H54 (cell line): ENCODE measurements around the gene SLC51B.

ENCODE experiments used
- DNase-seq: peaks from one replicate; pipeline ENCODE4 v3.0.0; 2011; ENCODE audit warnings: low spot score, mixed read lengths; ENCODE audit not compliant: insufficient read length
- FAIRE-seq: peaks from 3 replicates; lab custom pipeline; 2011; peaks lifted over from hg19 to GRCh38; lab: Jason Lieb, UNC
- POLR2A ChIP-seq: IDR thresholded peaks from 2 replicates; pipeline ENCODE4 v1.6.1; 2011; ENCODE audit warnings: low read depth, mild to moderate bottlenecking, low read length

The SLC51B gene

GRCh38 chr15:65077981-65078352, 32.8 kb downstream of the SLC51B start:
- no peak for TF ChIP-seq POLR2A
- FAIRE-seq (no peak), DNase-seq (no peak)

GRCh38 chr15:65079580-65079979, 34.4 kb downstream of the SLC51B start:
- no peak for DNase-seq
- TF ChIP-seq POLR2A = no peak
- no peak for FAIRE-seq

- DNase-seq (no peak), FAIRE-seq (no peak)
- no peak for TF ChIP-seq POLR2A
Measured at GRCh38 chr15:65081270-65081669, 36.1 kb downstream of the SLC51B start.

- DNase-seq (no peak), FAIRE-seq (no peak)
- TF ChIP-seq POLR2A = no peak
Measured at GRCh38 chr15:65081758-65082157, 36.6 kb downstream of the SLC51B start.

GRCh38 chr15:65082303-65082953, 37.2 kb downstream of the SLC51B start:
- TF ChIP-seq POLR2A = no peak
- FAIRE-seq (no peak), DNase-seq (no peak)

- no peak for DNase-seq
Measured at GRCh38 chr15:65083262-65083701, 38.1 kb downstream of the SLC51B start.

GRCh38 chr15:65084500-65085206, 39.5 kb downstream of the SLC51B start:
- no peak for TF ChIP-seq POLR2A
- no peak for DNase-seq
- no peak for FAIRE-seq

More at GRCh38 chr15:65083262-65083701, 38.1 kb downstream of the SLC51B start:
- FAIRE-seq = no peak
- no peak for TF ChIP-seq POLR2A

GRCh38 chr15:65085207-65085753, 40.1 kb downstream of the SLC51B start:
- FAIRE-seq (no peak), DNase-seq (no peak)
- TF ChIP-seq POLR2A = no peak

- TF ChIP-seq POLR2A = no peak
- DNase-seq (no peak), FAIRE-seq (no peak)
Measured at GRCh38 chr15:65085990-65086679, 40.9 kb downstream of the SLC51B start.

GRCh38 chr15:65086680-65087111, 41.5 kb downstream of the SLC51B start:
- DNase-seq = no peak
- TF ChIP-seq POLR2A = no peak
- no peak for FAIRE-seq

- DNase-seq (no peak), FAIRE-seq (no peak)
- no peak for TF ChIP-seq POLR2A
Measured at GRCh38 chr15:65087411-65087810, 42.2 kb downstream of the SLC51B start.

- DNase-seq (no peak), FAIRE-seq (no peak)
- no peak for TF ChIP-seq POLR2A
Measured at GRCh38 chr15:65087873-65088642, 42.9 kb downstream of the SLC51B start.

GRCh38 chr15:65088643-65089021, 43.4 kb downstream of the SLC51B start:
- no peak for TF ChIP-seq POLR2A
- FAIRE-seq (no peak), DNase-seq (no peak)

- TF ChIP-seq POLR2A = no peak
- FAIRE-seq (no peak), DNase-seq (no peak)
Measured at GRCh38 chr15:65089206-65089824, 44.1 kb downstream of the SLC51B start.
